ENCODE data around the gene HEATR5A. TPM values are rescaled to one million over a fixed set of nuclear protein-coding genes. Genes with fewer than 3 reads are reported as not detected.

HEATR5A gene
- total and polyA plus RNA-seq, 2 of the 13 experiments (the other 11 are each of a cell fraction or from before 2014, with no cell fraction given): 36.4 to 105 TPM

DNA sequence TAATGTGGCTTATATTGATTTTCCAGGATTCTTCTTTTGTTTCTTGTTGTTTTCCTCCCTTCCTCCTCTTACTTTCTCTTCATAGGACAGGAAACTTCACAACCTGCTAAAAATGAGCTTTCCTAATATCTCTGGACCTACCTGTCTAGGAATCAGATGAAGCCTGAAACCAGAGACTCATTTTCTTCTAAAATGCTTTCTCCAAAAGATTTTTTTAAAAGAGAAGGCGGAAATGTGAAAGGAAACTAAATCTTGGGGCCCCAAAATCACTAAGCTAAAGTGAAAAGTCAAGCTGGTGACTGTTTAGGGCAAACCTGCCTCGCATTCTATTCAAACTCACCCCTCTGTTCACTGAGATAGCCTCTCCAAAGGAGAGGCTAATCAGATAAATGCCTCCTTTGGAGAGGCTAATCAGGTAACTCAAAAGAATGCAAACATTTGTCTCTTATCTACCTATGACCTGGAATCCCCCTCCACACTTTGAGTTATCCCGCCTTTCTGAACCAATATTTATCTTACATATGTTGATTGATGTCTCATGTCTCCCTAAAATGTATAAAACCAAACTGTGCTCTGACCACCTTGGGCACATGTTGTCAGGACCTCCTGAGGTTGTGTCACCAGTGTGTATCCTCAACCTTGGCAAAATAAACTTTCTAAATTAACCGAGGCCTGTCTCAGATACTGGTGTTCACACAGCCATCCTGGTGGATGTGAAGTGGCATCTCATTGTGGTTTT, 140.0 kb downstream of the HEATR5A start (continued):
- TF ChIP-seq ZNF687 (CRISPR knock-in tag; IDR thresholded peaks at IDR 0.05): no peak
- TF ChIP-seq CHCHD3 (CRISPR knock-in tag; IDR thresholded peaks at IDR 0.05): no peak
- TF ChIP-seq PCBP1 (IDR thresholded peaks at IDR 0.05; ENCODE audit: borderline replicate concordance, low read depth, low read length): no peak
- no peak for TF ChIP-seq ZNF816 (CRISPR knock-in tag; IDR thresholded peaks at IDR 0.05; ENCODE audit: borderline replicate concordance)
- no peak for TF ChIP-seq TRIM24 (CRISPR knock-in tag; IDR thresholded peaks at IDR 0.05)
- TF ChIP-seq ZNF407 (CRISPR knock-in tag; IDR thresholded peaks at IDR 0.05; ENCODE audit: not compliant biosample characterization): no peak
- TF ChIP-seq, protein P1, sequence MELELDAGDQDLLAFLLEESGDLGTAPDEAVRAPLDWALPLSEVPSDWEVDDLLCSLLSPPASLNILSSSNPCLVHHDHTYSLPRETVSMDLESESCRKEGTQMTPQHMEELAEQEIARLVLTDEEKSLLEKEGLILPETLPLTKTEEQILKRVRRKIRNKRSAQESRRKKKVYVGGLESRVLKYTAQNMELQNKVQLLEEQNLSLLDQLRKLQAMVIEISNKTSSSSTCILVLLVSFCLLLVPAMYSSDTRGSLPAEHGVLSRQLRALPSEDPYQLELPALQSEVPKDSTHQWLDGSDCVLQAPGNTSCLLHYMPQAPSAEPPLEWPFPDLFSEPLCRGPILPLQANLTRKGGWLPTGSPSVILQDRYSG (CRISPR knock-in tag; IDR thresholded peaks at IDR 0.05): no peak
- no peak; the same call in 1 of the 2 replicates for TF ChIP-seq ZNF124 (CRISPR knock-in tag; IDR thresholded peaks at IDR 0.05)
- no peak for TF ChIP-seq ZNF772 (CRISPR knock-in tag; IDR thresholded peaks at IDR 0.05)
- TF ChIP-seq BHLHE40 (IDR thresholded peaks at IDR 0.05; ENCODE audit: low read length): no peak
- TF ChIP-seq ZNF75D (CRISPR knock-in tag; IDR thresholded peaks at IDR 0.05; ENCODE audit: borderline replicate concordance): no peak
- TF ChIP-seq RNF2 (conservative IDR thresholded peaks at IDR 0.05; ENCODE audit: low read depth): no peak
- TF ChIP-seq ZNF101 (CRISPR knock-in tag; IDR thresholded peaks at IDR 0.05; ENCODE audit: borderline replicate concordance, low read depth): no peak
- TF ChIP-seq ZNF501 (CRISPR knock-in tag; IDR thresholded peaks at IDR 0.05): no peak
- no peak for TF ChIP-seq ZSCAN31 (CRISPR knock-in tag; IDR thresholded peaks at IDR 0.05; ENCODE audit: low read depth)
- TF ChIP-seq ATF7-NPFF (CRISPR knock-in tag; IDR thresholded peaks at IDR 0.05; ENCODE audit: low read depth): no peak
